Activated CD4-positive, alpha-beta T cell treated with anti-CD3 and anti-CD28 coated beads for 24 hours (primary cell): ENCODE measurements around the gene CRYZL1.
"Not testable (repeated sequence)": the region's sequence is repeated elsewhere in the genome, so short reads cannot be mapped to it uniquely, and the experiment has no call there.

Experiments
- DNase-seq, 2 donors: peaks; one replicate each; pipeline ENCODE4 v3.0.0-alpha.2; 2020; ENCODE audit warnings: low read depth in 2 of 2

The CRYZL1 gene

DNA sequence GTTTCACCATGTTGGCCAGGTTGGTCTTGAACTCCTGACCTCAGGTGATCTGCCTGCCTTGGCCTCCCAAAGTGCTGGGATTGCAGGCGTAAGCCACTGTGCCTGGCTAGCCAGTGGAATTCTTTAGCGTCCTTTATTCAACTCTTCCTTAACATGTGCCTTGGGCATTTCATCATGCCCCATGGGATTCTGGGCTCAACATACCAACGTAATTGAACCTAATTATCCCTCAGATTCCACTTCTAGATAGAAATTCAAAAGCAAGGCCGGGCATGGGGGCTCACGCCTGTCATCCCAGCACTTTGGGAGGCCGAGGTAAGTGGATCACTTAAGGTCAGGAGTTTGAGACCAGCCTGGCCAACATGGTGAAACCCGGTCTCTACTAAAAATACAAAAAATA lies 15.4 kb downstream of the CRYZL1 start:
- not testable (repeated sequence) for DNase-seq

GRCh38 chr21:33622253-33622652 lies 19.3 kb downstream of the CRYZL1 start:
- no peak for DNase-seq

DNA sequence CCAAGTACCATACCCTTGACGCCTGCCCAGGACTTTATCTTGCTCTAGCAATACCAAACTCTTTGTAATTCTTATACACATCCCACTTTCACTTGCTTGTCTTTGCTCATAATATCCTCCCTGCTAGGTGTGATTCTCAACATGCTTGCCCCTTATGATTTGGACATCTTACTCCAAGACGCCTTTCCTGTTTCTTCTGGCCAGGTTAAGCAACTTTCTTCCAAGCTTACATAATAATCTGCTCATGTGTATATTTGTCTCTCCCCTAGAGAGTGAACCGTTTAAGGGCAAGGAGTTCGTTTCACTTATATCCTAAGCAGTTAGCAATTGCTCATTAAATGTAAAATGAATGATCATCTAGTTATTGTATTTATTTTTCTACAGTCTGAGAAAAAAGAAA lies 21.8 kb downstream of the CRYZL1 start:
- no peak for DNase-seq

DNA sequence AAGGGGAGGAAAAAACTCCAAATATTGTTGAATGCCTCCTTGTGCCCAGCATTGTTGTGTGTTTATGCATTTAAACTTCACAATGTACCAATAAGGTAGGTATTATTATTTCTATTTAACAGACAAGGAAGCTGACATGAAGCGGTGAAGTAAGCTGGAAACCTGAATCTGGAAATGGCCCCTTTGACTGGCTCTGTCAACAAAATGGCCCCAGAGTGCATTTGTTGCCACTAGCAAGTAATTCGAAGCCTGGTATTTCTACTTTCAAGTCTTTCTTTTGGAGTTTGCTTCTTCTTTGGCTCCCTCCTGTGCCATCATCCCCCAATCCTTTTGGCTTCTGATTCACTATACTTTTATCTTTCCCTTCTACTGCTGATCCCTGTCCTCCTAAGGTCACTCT lies 23.1 kb downstream of the CRYZL1 start:
- DNase-seq, result no peak

GRCh38 chr21:33617565-33617964 lies 24.0 kb downstream of the CRYZL1 start:
- DNase-seq, result not testable (repeated sequence)

DNA sequence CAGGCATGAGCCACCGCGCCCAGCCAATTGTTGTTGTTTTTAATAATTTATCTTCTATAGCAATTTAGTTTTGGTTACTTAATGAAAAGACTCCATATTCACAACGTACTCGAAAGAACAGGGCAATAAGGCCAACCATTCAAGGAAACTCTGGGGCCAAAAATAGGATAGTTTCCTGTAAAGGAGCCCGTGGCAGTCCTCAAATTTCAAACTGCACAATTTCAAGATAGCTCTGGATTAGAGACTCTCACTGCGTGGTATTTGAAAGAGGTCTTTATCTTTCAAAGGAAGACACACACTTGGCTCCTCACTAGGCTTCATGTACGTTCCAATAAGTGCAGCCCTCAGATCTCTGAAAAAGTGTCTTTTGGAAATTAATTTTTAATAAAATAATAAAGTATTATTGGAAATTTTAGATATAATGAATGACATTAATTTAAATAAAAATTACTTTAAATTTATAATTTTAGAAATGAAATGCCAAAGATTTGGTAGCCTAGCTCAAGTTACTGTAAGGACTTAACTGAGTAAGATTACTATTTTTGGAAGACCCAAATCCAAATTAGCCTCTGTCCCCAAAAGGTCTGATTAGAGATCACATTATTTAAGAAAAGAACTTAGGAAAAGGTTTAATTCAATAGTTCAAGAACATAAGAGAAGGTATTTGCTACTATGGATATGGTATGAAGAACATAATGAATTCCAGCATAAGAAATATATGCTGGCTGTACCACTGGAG lies 30.4 kb downstream of the CRYZL1 start:
- DNase-seq, result no peak

GRCh38 chr21:33608559-33608958 lies 33.0 kb downstream of the CRYZL1 start:
- no peak for DNase-seq

DNA sequence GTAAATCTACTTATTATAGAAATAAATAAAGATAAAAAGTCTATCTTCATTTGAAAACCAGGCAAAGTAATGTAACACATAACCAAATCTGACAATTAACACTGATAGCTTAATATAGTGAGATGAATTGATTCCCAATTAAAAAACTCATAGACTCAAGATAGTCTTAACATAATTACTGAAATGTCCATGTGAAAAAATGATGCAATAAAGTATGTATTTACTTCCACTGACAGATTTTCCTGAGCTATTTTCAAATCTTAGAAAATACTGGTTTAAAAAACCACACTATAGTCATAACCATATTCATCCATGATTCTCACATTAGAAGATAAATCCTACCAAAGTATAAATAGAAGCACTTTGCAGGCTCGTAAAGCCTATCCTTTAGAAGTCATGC lies 43.5 kb downstream of the CRYZL1 start:
- no peak for DNase-seq

GRCh38 chr21:33588485-33589335 lies 52.8 kb downstream of the CRYZL1 start, which contains the start of gene DONSON:
DONSON (minus strand) TSS chr21:33588684; CDS start chr21:33588641, 43 bp downstream.
- DNase-seq, result peak; percentile 73 to 82

- peak in 1 of 2 donors; percentile 7 for DNase-seq
These were observed 53.6 kb downstream of the CRYZL1 start for GRCh38 chr21:33587792-33588484.

GRCh38 chr21:33586927-33587326 lies 54.6 kb downstream of the CRYZL1 start:
- DNase-seq, result no peak

GRCh38 chr21:33584455-33584854 lies 57.1 kb downstream of the CRYZL1 start:
- DNase-seq, result no peak

- no peak for DNase-seq
These were observed 62.5 kb downstream of the CRYZL1 start for GRCh38 chr21:33578959-33579542.

- DNase-seq, result no peak
These were observed 63.3 kb downstream of the CRYZL1 start for GRCh38 chr21:33578214-33578613.

- not testable (repeated sequence) for DNase-seq
These were observed 64.8 kb downstream of the CRYZL1 start for GRCh38 chr21:33576741-33577141.

GRCh38 chr21:33572350-33572749 lies 69.2 kb downstream of the CRYZL1 start:
- no peak for DNase-seq

GRCh38 chr21:33569991-33570390 lies 71.5 kb downstream of the CRYZL1 start:
- DNase-seq, result no peak

DNA sequence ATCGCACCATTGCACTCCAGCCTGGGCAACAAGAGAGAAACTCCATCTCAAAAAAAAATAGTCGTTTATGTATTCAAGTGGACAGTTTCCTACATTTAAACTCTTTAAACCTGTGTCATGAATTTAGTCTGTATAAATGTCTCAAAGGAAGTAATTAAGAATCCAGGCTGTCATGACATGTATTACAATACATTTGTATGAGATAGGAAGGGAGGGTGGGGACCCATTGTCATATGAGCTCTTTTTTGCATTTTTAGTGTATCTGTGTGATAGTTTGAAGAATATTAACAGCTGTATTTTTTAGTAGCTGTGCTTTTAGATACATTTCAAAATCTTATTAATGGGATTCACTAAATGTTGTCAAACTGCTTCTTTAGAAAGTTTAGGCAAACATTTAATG lies 73.1 kb downstream of the CRYZL1 start:
- no peak for DNase-seq

DNA sequence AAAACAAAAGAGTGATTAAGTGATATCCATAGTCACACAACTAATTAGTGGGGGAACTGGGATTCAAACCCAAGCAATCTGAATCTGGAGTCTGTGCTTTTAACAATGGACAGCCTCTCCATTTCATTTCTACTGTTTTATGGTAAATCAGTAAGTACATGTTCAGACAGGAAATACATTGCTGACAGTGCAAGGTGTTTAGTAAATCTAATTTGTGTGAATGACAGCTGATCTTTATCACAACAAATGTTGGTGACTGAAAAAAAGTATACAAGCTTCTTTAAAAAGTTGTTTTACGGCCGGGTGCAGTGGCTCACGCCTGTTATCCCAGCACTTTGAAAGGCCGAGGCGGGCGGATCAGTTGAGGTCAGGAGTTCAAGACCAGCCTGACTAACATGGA lies 73.6 kb downstream of the CRYZL1 start:
- DNase-seq, result no peak

GRCh38 chr21:33566514-33566913 lies 75.0 kb downstream of the CRYZL1 start:
- DNase-seq, result no peak

DNA sequence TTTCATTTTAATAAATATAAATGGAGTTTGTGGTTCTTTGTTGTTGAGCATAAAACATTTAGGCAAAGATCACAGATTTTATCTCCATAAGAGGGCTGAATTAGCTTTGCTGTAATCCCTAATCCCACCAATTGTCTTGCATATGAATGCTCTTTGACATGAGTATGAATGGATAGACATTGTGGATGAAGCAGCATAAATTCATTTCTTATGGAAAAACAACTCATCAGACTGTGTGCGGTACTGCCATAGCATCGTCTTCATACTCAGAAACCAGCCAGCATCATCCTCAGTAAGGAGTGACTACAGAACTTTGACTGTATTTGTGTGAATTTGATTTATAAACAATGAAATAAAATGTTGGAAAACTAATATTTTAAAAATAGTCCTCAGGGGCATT lies 79.2 kb downstream of the CRYZL1 start:
- DNase-seq, result no peak

DNA sequence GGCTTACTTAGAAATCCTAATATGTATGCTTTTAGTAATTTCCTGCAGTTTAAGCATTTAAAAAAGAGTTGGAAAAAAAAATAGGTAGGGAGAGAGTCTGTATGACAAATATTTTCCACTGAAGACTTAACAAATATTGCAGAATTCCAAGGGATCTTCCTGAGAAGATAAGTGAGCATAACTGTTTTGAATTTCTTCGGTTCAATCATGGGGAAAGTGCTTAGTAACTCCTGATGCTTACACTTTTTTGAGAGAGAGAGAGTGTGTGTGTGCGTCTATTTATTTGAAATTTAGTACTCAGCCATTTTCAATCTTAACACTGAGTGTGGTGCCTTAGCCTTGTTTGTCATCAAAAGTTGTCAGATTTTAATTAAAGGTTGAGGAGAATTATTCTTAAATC lies 80.2 kb downstream of the CRYZL1 start:
- no peak for DNase-seq
